Uterus (tissue), 4 donors: ENCODE measurements around the gene ZIC1. TPM values are rescaled to one million over a fixed set of nuclear protein-coding genes. Genes with fewer than 3 reads are reported as not detected.

ENCODE experiments used
- DNase-seq, 2 donors: peaks; one replicate each; pipeline ENCODE4 v3.0.0-alpha.2; 2019 to 2020
- H3K27ac ChIP-seq, 2 donors: fragments of 200-600 bp; sonication (generic); 1 replicate in 1 of 2; 2 replicates in 1 of 2; pipeline ENCODE4 v1.5.1; 2016 to 2018
- H3K27me3 ChIP-seq, 2 donors: fragments of 200-600 bp; sonication (generic); one replicate each; pipeline ENCODE4 v1.5.1; 2018 to 2019; ENCODE audit warnings: control low read depth in 1 of 2
- H3K36me3 ChIP-seq, 2 donors: fragments of 200-600 bp; sonication (generic); one replicate each; pipeline ENCODE4 v1.5.1; 2019; ENCODE audit warnings: control low read depth in 1 of 2
- H3K4me1 ChIP-seq, 2 donors: fragments of 200-600 bp; sonication (generic); one replicate each; pipeline ENCODE4 v1.5.1; 2018 to 2019; ENCODE audit warnings: control low read depth in 1 of 2
- H3K4me3 ChIP-seq, 2 donors: fragments of 200-600 bp; sonication (generic); 1 replicate in 1 of 2; 2 replicates in 1 of 2; pipeline ENCODE4 v1.5.1; 2018 to 2019; ENCODE audit warnings: mild to moderate bottlenecking in 1 of 2
- H3K9me3 ChIP-seq, 2 donors: fragments of 200-600 bp; sonication (generic); one replicate each; pipeline ENCODE4 v1.5.1; 2019; ENCODE audit warnings: control low read depth in 1 of 2
- CTCF ChIP-seq, 4 experiments: fragments of 200-600 bp in 2 of 4; fragments of 450-650 bp in 2 of 4; sonication (generic) in 2 of 4; IDR thresholded peaks; one replicate each; pipeline ENCODE4 v1.5.1; 2016 to 2019; ENCODE audit warnings: antibody characterized with exemption in 4 of 4, mild to moderate bottlenecking in 2 of 4, moderate library complexity in 1 of 4
- POLR2A ChIP-seq, 2 donors: fragments of 450-650 bp; IDR thresholded peaks; one replicate each; pipeline ENCODE4 v1.6.1; 2016; ENCODE audit warnings: antibody characterized with exemption in 2 of 2, mild to moderate bottlenecking in 1 of 2, moderate library complexity in 1 of 2
- intact Hi-C: fragments of 100-400 bp; cut with DNase I; formaldehyde crosslinking; loops from one replicate; pipeline ENCODE4 v1.15.1; 2023; ENCODE audit warnings: low total_unique reads
- total RNA-seq, 4 donors: library from RNA; depleted of rRNA in 3 of 4; stranded (reverse); fragments of >200 nt in 3 of 4; gene quantifications; one replicate each; pipeline versions ENCODE4 v1.1.0 to v1.2.4, GENCODE V29; 2014 to 2023
- donor health status: DM: yes; HTN: yes; CAD: no.

Gene ZIC1
- total RNA-seq, 4 donors from 2014 or later, result not detected

GRCh38 chr3:147423537-147423797 lies 14.3 kb downstream of the ZIC1 start:
- H3K27ac ChIP-seq, result no peak overlapping the region
- TF ChIP-seq POLR2A (IDR thresholded peaks at IDR 0.05) (no peak), CTCF (IDR thresholded peaks at IDR 0.05) (no peak)
- no peaks in the 10 kb centered on the region for H3K36me3 ChIP-seq
- intact Hi-C loops, result no loop called here
- DNase-seq, result no peak
- no peak overlapping the region for H3K4me3 ChIP-seq
- H3K9me3 ChIP-seq, result no peaks in the 10 kb centered on the region
- H3K27me3 ChIP-seq, result peaks cover 23 to 97% of the 10 kb centered on the region in 2 donors
- peaks cover 0 to 8% of the 10 kb centered on the region in 2 donors for H3K4me1 ChIP-seq

- Histone ChIP-seq H3K36me3 (no peaks in the 10 kb centered on the region), H3K4me1 (peaks cover 0 to 6% of the 10 kb centered on the region in 2 donors), H3K9me3 (no peaks in the 10 kb centered on the region), H3K4me3 (no peak overlapping the region), H3K27ac (no peak overlapping the region), H3K27me3 (peaks cover 23 to 92% of the 10 kb centered on the region in 2 donors)
- intact Hi-C loops, result no loop called here
- no peak for DNase-seq
- TF ChIP-seq POLR2A (IDR thresholded peaks at IDR 0.05) (no peak), CTCF (IDR thresholded peaks at IDR 0.05) (no peak)
Measured at GRCh38 chr3:147423798-147424580, 14.8 kb downstream of the ZIC1 start.

GRCh38 chr3:147424581-147425387 lies 15.6 kb downstream of the ZIC1 start:
- intact Hi-C loops, result no loop called here
- TF ChIP-seq CTCF (IDR thresholded peaks at IDR 0.05) (no peak), POLR2A (IDR thresholded peaks at IDR 0.05) (no peak)
- H3K27me3 ChIP-seq, result peaks cover 23 to 85% of the 10 kb centered on the region in 2 donors

GRCh38 chr3:147425388-147425850 lies 16.3 kb downstream of the ZIC1 start:
- TF ChIP-seq POLR2A (IDR thresholded peaks at IDR 0.05) (no peak), CTCF (IDR thresholded peaks at IDR 0.05) (no peak)
- intact Hi-C loops, result no loop called here
- Histone ChIP-seq H3K9me3 (no peaks in the 10 kb centered on the region), H3K27me3 (peaks cover 19 to 78% of the 10 kb centered on the region in 2 donors), H3K36me3 (no peaks in the 10 kb centered on the region), H3K27ac (no peak overlapping the region), H3K4me3 (no peak overlapping the region), H3K4me1 (no peaks in the 10 kb centered on the region)
- DNase-seq, result no peak

More at GRCh38 chr3:147424581-147425387, 15.6 kb downstream of the ZIC1 start:
- no peak for DNase-seq
- Histone ChIP-seq H3K4me1 (no peaks in the 10 kb centered on the region), H3K9me3 (no peaks in the 10 kb centered on the region), H3K4me3 (no peak overlapping the region), H3K27ac (no peak overlapping the region), H3K36me3 (no peaks in the 10 kb centered on the region)

GRCh38 chr3:147426931-147427330 lies 17.8 kb downstream of the ZIC1 start:
- TF ChIP-seq CTCF (IDR thresholded peaks at IDR 0.05) (no peak), POLR2A (IDR thresholded peaks at IDR 0.05) (no peak)
- Histone ChIP-seq H3K4me3 (no peak overlapping the region), H3K9me3 (no peaks in the 10 kb centered on the region), H3K27ac (no peak overlapping the region), H3K4me1 (no peaks in the 10 kb centered on the region), H3K27me3 (peaks cover 15 to 63% of the 10 kb centered on the region in 2 donors), H3K36me3 (no peaks in the 10 kb centered on the region)
- no peak for DNase-seq
- intact Hi-C loops, result no loop called here
